ENCODE data around the gene DCBLD1. TPM values are rescaled to one million over a fixed set of nuclear protein-coding genes. Genes with fewer than 3 reads are reported as not detected.
A peak's percentile ranks its signal among the peaks of the same experiment; 100 is the strongest.

Gene DCBLD1
- total and polyA plus RNA-seq, 9 of the 15 experiments (the other 6 are each of a cell fraction or from before 2014, with no cell fraction given) = 0.80 to 8.5 (median 6.8) TPM

GRCh38 chr6:117595099-117595923 is 112.8 kb downstream of the DCBLD1 start (continued):
- TF ChIP-seq ZNF395 (CRISPR knock-in tag; IDR thresholded peaks at IDR 0.05) (peak; percentile 39; the same call in 1 of the 2 replicates), HCFC1 (IDR thresholded peaks at IDR 0.05; ENCODE audit: low read depth, low read length) (no peak), CREB1 (IDR thresholded peaks at IDR 0.05) (peak; percentile 52; the same call in 1 of the 2 replicates), CREB1 (CRISPR knock-in tag; IDR thresholded peaks at IDR 0.05) (no peak), ZBTB8A (IDR thresholded peaks at IDR 0.05; ENCODE audit: partially characterized antibody) (no peak)

- peaks cover 4 to 18% of the 10 kb centered on the region in 2 experiments; a peak in 4 of 5 replicates for H3K4me1 ChIP-seq (replicated peaks in 1 of 2; ENCODE audit: control insufficient read depth in 2 of 2, insufficient read depth in 2 of 2, low read length in 2 of 2)
- no peak for ATAC-seq
- WGBS (ENCODE audit: insufficient coverage, low coverage, missing lambda C conversion rate) = 100% methylated on average over 2 of the region's 2 CpGs
- ChIA-PET CTCF (ENCODE audit: low intra/inter-chr PET ratio) (no interaction called here), POLR2A (no interaction called here)
- peaks cover 24% of the 10 kb centered on the region for H3K36me3 ChIP-seq (ENCODE audit: control insufficient read depth, insufficient read depth, low read length)
- no peak overlapping the region for H3K9ac ChIP-seq (ENCODE audit: insufficient read depth in 1 of 2, low read depth in 2 of 2, low read length in 2 of 2)
- H2AFZ ChIP-seq (ENCODE audit: low read depth, low read length) = no peak overlapping the region
- intact Hi-C loops (cut with micrococcal nuclease) = no loop called here
- no peak for FAIRE-seq
- no peak overlapping the region for H3K4me3 ChIP-seq
- peaks cover 77% of the 10 kb centered on the region for H3K79me2 ChIP-seq (ENCODE audit: control insufficient read depth, insufficient read depth, low read length)
- no peaks in the 10 kb centered on the region; the same call in none of the 2 replicates for H4K20me1 ChIP-seq (replicated peaks; ENCODE audit: control insufficient read depth, insufficient read depth, low read length)
- H3K9me3 ChIP-seq (replicated peaks; ENCODE audit: control insufficient read depth, insufficient read depth, low read depth, low read length) = peaks cover 15% of the 10 kb centered on the region
- H3K27ac ChIP-seq (ENCODE audit: extremely low read depth, low read depth, low read length) = no peak overlapping the region
- TF ChIP-seq HDAC2 (IDR thresholded peaks at IDR 0.05) (no peak), ZNF146 (CRISPR knock-in tag; IDR thresholded peaks at IDR 0.05; ENCODE audit: unreplicated experiment) (peak; percentile 79), RBM25 (IDR thresholded peaks at IDR 0.05; ENCODE audit: low read depth, low read length, severe bottlenecking) (peak; percentile 35)
- no peak overlapping the region for H3K4me2 ChIP-seq (ENCODE audit: insufficient read depth, low read length)
- in situ Hi-C loops (cut with MboI) = no loop called here
- no TSS peak for BruUV-seq (replicated peaks)
- no peak for DNase-seq (ENCODE audit: extremely low read depth in 1 of 4, low spot score in 3 of 4)
- H3K27me3 ChIP-seq (ENCODE audit: control insufficient read depth in 2 of 2, insufficient read depth in 2 of 2, low read length in 2 of 2) = no peaks in the 10 kb centered on the region
- no peaks in the 10 kb centered on the region for H3K9me1 ChIP-seq (ENCODE audit: control insufficient read depth, insufficient read depth, low read length)
These were observed 115.3 kb downstream of the DCBLD1 start for GRCh38 chr6:117597755-117598154.

Small RNA genes within 50 kb of the gene (small RNA-seq; reads per million reads assigned to genes)
- not detected for gene RNU6-253P

Other genes with a start within 250 kb of the DCBLD1 start
- gene VGLL2, start 217.1 kb upstream of the DCBLD1 start, total RNA-seq (2014; rRNA removed) = not detected in 2 replicates
- gene VGLL2, start 217.1 kb upstream of the DCBLD1 start, total RNA-seq (2014; rRNA removed; fragmentation: Illumina TruSeq; extraction: Trizol) = not detected in 2 replicates
- not detected in 2 replicates for gene VGLL2, start 217.1 kb upstream of the DCBLD1 start, total RNA-seq (2015; rRNA removed; fragmentation: Illumina TruSeq; extraction: Trizol)
- gene VGLL2, start 217.1 kb upstream of the DCBLD1 start, total RNA-seq (2021) = not detected in 2 replicates
- gene VGLL2, start 217.1 kb upstream of the DCBLD1 start, polyA plus RNA-seq (2011; rRNA removed) = not detected in 2 replicates
- not detected in 2 replicates for gene VGLL2, start 217.1 kb upstream of the DCBLD1 start, polyA plus RNA-seq (2014; fragmentation: Illumina TruSeq; extraction: Trizol)
- not detected for gene VGLL2, start 217.1 kb upstream of the DCBLD1 start, polyA plus RNA-seq (2014; fragmentation: Nextera tagmentation; extraction: Ambion mirVana)
- gene VGLL2, start 217.1 kb upstream of the DCBLD1 start, polyA plus RNA-seq (2014; rRNA removed) = not detected in 2 replicates
- gene ROS1, start 56.7 kb upstream of the DCBLD1 start, total RNA-seq (2014; rRNA removed) = not detected in 2 replicates
- 0.03 and 0.04 TPM in 2 replicates for gene ROS1, start 56.7 kb upstream of the DCBLD1 start, total RNA-seq (2014; rRNA removed; fragmentation: Illumina TruSeq; extraction: Trizol)
- gene ROS1, start 56.7 kb upstream of the DCBLD1 start, total RNA-seq (2015; rRNA removed; fragmentation: Illumina TruSeq; extraction: Trizol) = under 0.01 TPM in 2 replicates
- gene ROS1, start 56.7 kb upstream of the DCBLD1 start, total RNA-seq (2021) = 0.07 and 0.16 TPM in 2 replicates
- not detected in 2 replicates for gene ROS1, start 56.7 kb upstream of the DCBLD1 start, polyA plus RNA-seq (2011; rRNA removed)
- gene ROS1, start 56.7 kb upstream of the DCBLD1 start, polyA plus RNA-seq (2014; fragmentation: Illumina TruSeq; extraction: Trizol) = not detected in 2 replicates
- gene ROS1, start 56.7 kb upstream of the DCBLD1 start, polyA plus RNA-seq (2014; fragmentation: Nextera tagmentation; extraction: Ambion mirVana) = not detected
- not detected in 2 replicates for gene ROS1, start 56.7 kb upstream of the DCBLD1 start, polyA plus RNA-seq (2014; rRNA removed)
- gene GOPC, start 119.8 kb downstream of the DCBLD1 start, total RNA-seq (2014; rRNA removed) = 21.1 and 22.1 TPM in 2 replicates
- gene GOPC, start 119.8 kb downstream of the DCBLD1 start, total RNA-seq (2014; rRNA removed; fragmentation: Illumina TruSeq; extraction: Trizol) = 32.2 and 35.0 TPM in 2 replicates
- 27.0 and 28.7 TPM in 2 replicates for gene GOPC, start 119.8 kb downstream of the DCBLD1 start, total RNA-seq (2015; rRNA removed; fragmentation: Illumina TruSeq; extraction: Trizol)
- 24.0 and 25.6 TPM in 2 replicates for gene GOPC, start 119.8 kb downstream of the DCBLD1 start, total RNA-seq (2021)
- 17.0 and 28.8 TPM in 2 replicates for gene GOPC, start 119.8 kb downstream of the DCBLD1 start, polyA plus RNA-seq (2011; rRNA removed)
- 21.8 and 27.0 TPM in 2 replicates for gene GOPC, start 119.8 kb downstream of the DCBLD1 start, polyA plus RNA-seq (2014; fragmentation: Illumina TruSeq; extraction: Trizol)
- 10 to 100 TPM in 1 of 2 experiments, 1 to 10 TPM in 1; 10.0 to 12.2 TPM for gene GOPC, start 119.8 kb downstream of the DCBLD1 start, polyA plus RNA-seq (2014; fragmentation: Nextera tagmentation; extraction: Ambion mirVana)
- 24.2 and 27.3 TPM in 2 replicates for gene GOPC, start 119.8 kb downstream of the DCBLD1 start, polyA plus RNA-seq (2014; rRNA removed)
- gene NUS1, start 192.8 kb downstream of the DCBLD1 start, total RNA-seq (2014; rRNA removed) = 16.3 and 19.0 TPM in 2 replicates
- 38.4 and 43.4 TPM in 2 replicates for gene NUS1, start 192.8 kb downstream of the DCBLD1 start, total RNA-seq (2014; rRNA removed; fragmentation: Illumina TruSeq; extraction: Trizol)
- gene NUS1, start 192.8 kb downstream of the DCBLD1 start, total RNA-seq (2015; rRNA removed; fragmentation: Illumina TruSeq; extraction: Trizol) = 24.3 and 26.4 TPM in 2 replicates
- 47.1 and 51.4 TPM in 2 replicates for gene NUS1, start 192.8 kb downstream of the DCBLD1 start, total RNA-seq (2021)
- 19.7 and 25.9 TPM in 2 replicates for gene NUS1, start 192.8 kb downstream of the DCBLD1 start, polyA plus RNA-seq (2011; rRNA removed)
- gene NUS1, start 192.8 kb downstream of the DCBLD1 start, polyA plus RNA-seq (2014; fragmentation: Illumina TruSeq; extraction: Trizol) = 45.6 and 53.7 TPM in 2 replicates
- 10 to 100 TPM; 21.7 to 22.9 TPM for gene NUS1, start 192.8 kb downstream of the DCBLD1 start, polyA plus RNA-seq (2014; fragmentation: Nextera tagmentation; extraction: Ambion mirVana)
- gene NUS1, start 192.8 kb downstream of the DCBLD1 start, polyA plus RNA-seq (2014; rRNA removed) = 29.1 and 29.9 TPM in 2 replicates